ENCODE data around the gene TMEM81. TPM values are rescaled to one million over a fixed set of nuclear protein-coding genes. Genes with fewer than 3 reads are reported as not detected.

Gene TMEM81
- total RNA-seq, 1 donor from 2014 or later, result 3.6 TPM

- H3K4me1 Mint-ChIP-seq, result no peaks in the 10 kb centered on the region
- H3K36me3 Mint-ChIP-seq (ENCODE audit: low read depth), result no peaks in the 10 kb centered on the region
- no peak overlapping the region for H3K27ac Mint-ChIP-seq
- H3K27me3 Mint-ChIP-seq, result no peaks in the 10 kb centered on the region
- intact Hi-C loops (cut with micrococcal nuclease), result no loop called here
- no peaks in the 10 kb centered on the region for H3K9me3 Mint-ChIP-seq
- H3K4me3 Mint-ChIP-seq, result no peak overlapping the region
- no peak for DNase-seq
Measured at GRCh38 chr1:205072286-205072685, 12.0 kb downstream of the TMEM81 start.

GRCh38 chr1:205071801-205072200 lies 12.5 kb downstream of the TMEM81 start:
- intact Hi-C loops (cut with micrococcal nuclease), result no loop called here
- Mint-ChIP-seq H3K27ac (no peak overlapping the region), H3K4me1 (no peaks in the 10 kb centered on the region), H3K4me3 (no peak overlapping the region), H3K36me3 (ENCODE audit: low read depth) (no peaks in the 10 kb centered on the region), H3K27me3 (no peaks in the 10 kb centered on the region), H3K9me3 (no peaks in the 10 kb centered on the region)
- no peak for DNase-seq

GRCh38 chr1:205071028-205071409 lies 13.2 kb downstream of the TMEM81 start:
- no peak overlapping the region for H3K27ac Mint-ChIP-seq
- H3K4me3 Mint-ChIP-seq, result no peak overlapping the region
- H3K27me3 Mint-ChIP-seq, result no peaks in the 10 kb centered on the region
- intact Hi-C loops (cut with micrococcal nuclease), result no loop called here
- DNase-seq, result no peak
- H3K36me3 Mint-ChIP-seq (ENCODE audit: low read depth), result no peaks in the 10 kb centered on the region
- no peaks in the 10 kb centered on the region for H3K9me3 Mint-ChIP-seq
- H3K4me1 Mint-ChIP-seq, result no peaks in the 10 kb centered on the region

GRCh38 chr1:205069371-205070125 lies 14.7 kb downstream of the TMEM81 start:
- no peak overlapping the region for H3K27ac Mint-ChIP-seq
- H3K4me1 Mint-ChIP-seq, result no peaks in the 10 kb centered on the region
- intact Hi-C loops (cut with micrococcal nuclease), result no loop called here
- H3K36me3 Mint-ChIP-seq (ENCODE audit: low read depth), result no peaks in the 10 kb centered on the region
- H3K4me3 Mint-ChIP-seq, result no peak overlapping the region
- no peaks in the 10 kb centered on the region for H3K9me3 Mint-ChIP-seq
- H3K27me3 Mint-ChIP-seq, result no peaks in the 10 kb centered on the region
- no peak for DNase-seq

- DNase-seq, result no peak
- Mint-ChIP-seq H3K4me3 (no peak overlapping the region), H3K36me3 (ENCODE audit: low read depth) (no peaks in the 10 kb centered on the region), H3K9me3 (no peaks in the 10 kb centered on the region), H3K27ac (no peak overlapping the region), H3K27me3 (no peaks in the 10 kb centered on the region), H3K4me1 (no peaks in the 10 kb centered on the region)
- intact Hi-C loops (cut with micrococcal nuclease), result no loop called here
Measured at GRCh38 chr1:205068457-205069040, 15.7 kb downstream of the TMEM81 start.

GRCh38 chr1:205068001-205068400 lies 16.3 kb downstream of the TMEM81 start:
- intact Hi-C loops (cut with micrococcal nuclease), result no loop called here
- H3K4me1 Mint-ChIP-seq, result no peaks in the 10 kb centered on the region
- no peak overlapping the region for H3K27ac Mint-ChIP-seq
- H3K9me3 Mint-ChIP-seq, result no peaks in the 10 kb centered on the region
- H3K36me3 Mint-ChIP-seq (ENCODE audit: low read depth), result no peaks in the 10 kb centered on the region
- peaks cover under 1% of the 10 kb centered on the region for H3K27me3 Mint-ChIP-seq
- no peak for DNase-seq
- H3K4me3 Mint-ChIP-seq, result no peak overlapping the region

- DNase-seq, result no peak
- H3K27ac Mint-ChIP-seq, result no peak overlapping the region
- no peaks in the 10 kb centered on the region for H3K9me3 Mint-ChIP-seq
- no peaks in the 10 kb centered on the region for H3K4me1 Mint-ChIP-seq
- intact Hi-C loops (cut with micrococcal nuclease), result no loop called here
- peaks cover 1% of the 10 kb centered on the region for H3K27me3 Mint-ChIP-seq
- no peak overlapping the region for H3K4me3 Mint-ChIP-seq
- no peaks in the 10 kb centered on the region for H3K36me3 Mint-ChIP-seq (ENCODE audit: low read depth)
Measured at GRCh38 chr1:205067031-205067430, 17.2 kb downstream of the TMEM81 start.

- H3K9me3 Mint-ChIP-seq, result no peaks in the 10 kb centered on the region
- H3K4me1 Mint-ChIP-seq, result no peaks in the 10 kb centered on the region
- no peak overlapping the region for H3K27ac Mint-ChIP-seq
- no peaks in the 10 kb centered on the region for H3K36me3 Mint-ChIP-seq (ENCODE audit: low read depth)
- DNase-seq, result no peak
- no peak overlapping the region for H3K4me3 Mint-ChIP-seq
- peaks cover 1% of the 10 kb centered on the region for H3K27me3 Mint-ChIP-seq
- intact Hi-C loops (cut with micrococcal nuclease), result no loop called here
Measured at GRCh38 chr1:205066141-205066818, 18.0 kb downstream of the TMEM81 start.

GRCh38 chr1:205065666-205066065 lies 18.6 kb downstream of the TMEM81 start:
- intact Hi-C loops (cut with micrococcal nuclease), result no loop called here
- H3K27me3 Mint-ChIP-seq, result peaks cover 1% of the 10 kb centered on the region
- no peaks in the 10 kb centered on the region for H3K4me1 Mint-ChIP-seq
- no peak overlapping the region for H3K27ac Mint-ChIP-seq
- H3K9me3 Mint-ChIP-seq, result no peaks in the 10 kb centered on the region
- no peak for DNase-seq
- H3K4me3 Mint-ChIP-seq, result no peak overlapping the region
- H3K36me3 Mint-ChIP-seq (ENCODE audit: low read depth), result no peaks in the 10 kb centered on the region

GRCh38 chr1:205064741-205065316 lies 19.4 kb downstream of the TMEM81 start:
- H3K9me3 Mint-ChIP-seq, result no peaks in the 10 kb centered on the region
- H3K36me3 Mint-ChIP-seq (ENCODE audit: low read depth), result no peaks in the 10 kb centered on the region
- peaks cover 1% of the 10 kb centered on the region for H3K27me3 Mint-ChIP-seq
- H3K4me1 Mint-ChIP-seq, result no peaks in the 10 kb centered on the region
- no peak overlapping the region for H3K4me3 Mint-ChIP-seq
- DNase-seq, result no peak
- H3K27ac Mint-ChIP-seq, result no peak overlapping the region
- intact Hi-C loops (cut with micrococcal nuclease), result no loop called here

GRCh38 chr1:205064301-205064700 lies 20.0 kb downstream of the TMEM81 start:
- Mint-ChIP-seq H3K36me3 (ENCODE audit: low read depth) (no peaks in the 10 kb centered on the region), H3K9me3 (no peaks in the 10 kb centered on the region), H3K4me1 (no peaks in the 10 kb centered on the region), H3K27ac (no peak overlapping the region), H3K27me3 (peaks cover 1% of the 10 kb centered on the region), H3K4me3 (no peak overlapping the region)
- no peak for DNase-seq
- intact Hi-C loops (cut with micrococcal nuclease), result no loop called here

GRCh38 chr1:205062895-205063294 lies 21.4 kb downstream of the TMEM81 start:
- H3K27ac Mint-ChIP-seq, result no peak overlapping the region
- no peaks in the 10 kb centered on the region for H3K9me3 Mint-ChIP-seq
- no peaks in the 10 kb centered on the region for H3K4me1 Mint-ChIP-seq
- DNase-seq, result no peak
- no peaks in the 10 kb centered on the region for H3K36me3 Mint-ChIP-seq (ENCODE audit: low read depth)
- peaks cover 1% of the 10 kb centered on the region for H3K27me3 Mint-ChIP-seq
- intact Hi-C loops (cut with micrococcal nuclease), result no loop called here
- H3K4me3 Mint-ChIP-seq, result no peak overlapping the region

GRCh38 chr1:205062319-205062718 lies 21.9 kb downstream of the TMEM81 start:
- peaks cover 1% of the 10 kb centered on the region for H3K27me3 Mint-ChIP-seq
- no peak for DNase-seq
- no peaks in the 10 kb centered on the region for H3K36me3 Mint-ChIP-seq (ENCODE audit: low read depth)
- no peak overlapping the region for H3K27ac Mint-ChIP-seq
- no peaks in the 10 kb centered on the region for H3K4me1 Mint-ChIP-seq
- intact Hi-C loops (cut with micrococcal nuclease), result no loop called here
- H3K4me3 Mint-ChIP-seq, result no peak overlapping the region
- no peaks in the 10 kb centered on the region for H3K9me3 Mint-ChIP-seq

GRCh38 chr1:205061665-205062069 lies 22.6 kb downstream of the TMEM81 start:
- Mint-ChIP-seq H3K36me3 (ENCODE audit: low read depth) (no peaks in the 10 kb centered on the region), H3K4me1 (no peaks in the 10 kb centered on the region), H3K4me3 (no peak overlapping the region), H3K27me3 (peaks cover 1% of the 10 kb centered on the region), H3K27ac (no peak overlapping the region), H3K9me3 (no peaks in the 10 kb centered on the region)
- intact Hi-C loops (cut with micrococcal nuclease), result loop anchor here (1.0 kb wide), 2 partner anchors 72 to 86 kb away; no protein-coding TSS in a partner anchor
- peak; percentile 92 for DNase-seq

Data from activated CD4-positive, alpha-beta T cell treated with anti-CD3 and anti-CD28 coated beads, Interleukin-2, amount 10 ng/mL, durations not matched to agents 24 days and 14 days (primary cell).